ENCODE measurements around the gene TSFM. TPM values are rescaled to one million over a fixed set of nuclear protein-coding genes. Genes with fewer than 3 reads are reported as not detected.

The TSFM gene
- total RNA-seq, 1 donor from 2014 or later = 28.4 TPM

DNA sequence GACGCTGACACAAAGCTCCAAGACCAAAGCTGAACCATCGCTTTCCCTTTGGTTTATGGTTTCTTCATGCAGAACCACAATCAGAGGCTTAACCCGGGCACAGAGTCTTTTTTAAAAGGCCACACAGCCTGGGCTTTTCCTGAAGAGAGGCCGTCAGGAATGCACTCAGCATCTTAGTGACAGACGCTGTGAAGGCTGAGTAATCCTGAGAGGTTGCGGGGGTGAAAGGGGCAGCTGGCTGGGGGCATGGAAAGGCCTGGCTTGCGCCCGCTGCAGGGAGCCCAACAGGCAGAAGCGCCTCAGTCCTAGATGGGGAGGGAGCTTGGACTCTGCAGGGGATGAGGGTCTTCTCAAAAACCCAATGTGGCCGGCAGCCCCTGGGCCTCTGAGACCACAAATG, 50.4 kb downstream of the TSFM start:
- no peak for TF ChIP-seq CTCF (IDR thresholded peaks at IDR 0.05)
- H3K9me3 Mint-ChIP-seq = no peaks in the 10 kb centered on the region
- no peaks in the 10 kb centered on the region for H3K27me3 Mint-ChIP-seq
- H3K27ac Mint-ChIP-seq = peak overlapping the region; percentile 41
- DNase-seq = no peak
- intact Hi-C loops (cut with micrococcal nuclease) = loop anchor here (5.0 kb wide), 1 partner anchor 34 kb away; no protein-coding TSS in a partner anchor
- no peak overlapping the region for H3K4me3 Mint-ChIP-seq
- peaks cover 76% of the 10 kb centered on the region for H3K4me1 Mint-ChIP-seq
- ATAC-seq (ENCODE audit: low read depth) = no peak
- peaks cover 20% of the 10 kb centered on the region for H3K36me3 Mint-ChIP-seq (ENCODE audit: low read depth)
- CTCF ChIA-PET = interaction anchor here (0.6 to 3.3 kb wide), 11 partner anchors 10 to 75 kb away, joined by 3 to 96 read pairs (median 4); partner anchors contain the start of gene AVIL
- POLR2A ChIA-PET = interaction anchor here (3.4 to 8.0 kb wide), 2 partner anchors 11 to 64 kb away, joined by 37 to 91 read pairs; partner anchors contain the start of gene CTDSP2

DNA sequence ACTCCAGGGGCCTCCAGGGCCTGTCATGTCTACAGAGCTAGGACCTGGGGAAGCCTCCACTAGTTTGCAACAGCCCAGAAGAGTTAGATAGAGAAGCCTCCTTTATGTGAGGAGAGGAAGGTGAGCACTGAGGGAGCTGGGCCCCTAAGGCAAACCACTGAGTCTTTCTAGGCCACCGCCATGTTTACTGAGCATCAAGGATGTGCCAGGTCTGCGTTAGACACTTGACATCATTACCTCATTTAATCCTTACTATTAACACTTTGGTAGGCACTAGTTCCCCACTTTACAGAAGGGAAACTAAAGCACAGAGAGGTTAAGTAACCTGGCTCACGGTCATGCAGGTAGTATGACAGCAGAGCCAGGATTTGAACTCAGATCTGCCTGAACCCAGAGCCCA, 51.1 kb downstream of the TSFM start:
- ChIA-PET POLR2A (interaction anchor here (3.4 to 8.0 kb wide), 2 partner anchors 11 to 63 kb away, joined by 37 to 91 read pairs; partner anchors contain the start of gene CTDSP2), CTCF (interaction anchor here (1.8 to 3.3 kb wide), 4 partner anchors 9 to 70 kb away, joined by 6 to 96 read pairs (median 18); partner anchors contain the start of gene AVIL)
- TF ChIP-seq CTCF (IDR thresholded peaks at IDR 0.05) = no peak
- peaks cover 83% of the 10 kb centered on the region for H3K4me1 Mint-ChIP-seq
- ATAC-seq (ENCODE audit: low read depth) (no peak), DNase-seq (no peak)
- intact Hi-C loops (cut with micrococcal nuclease) = loop anchor here (5.0 kb wide), 1 partner anchor 34 kb away; no protein-coding TSS in a partner anchor
- no peaks in the 10 kb centered on the region for H3K27me3 Mint-ChIP-seq
- no peak overlapping the region for H3K4me3 Mint-ChIP-seq
- peaks cover 13% of the 10 kb centered on the region for H3K36me3 Mint-ChIP-seq (ENCODE audit: low read depth)
- peak overlapping the region; percentile 41 for H3K27ac Mint-ChIP-seq
- H3K9me3 Mint-ChIP-seq = no peaks in the 10 kb centered on the region

DNA sequence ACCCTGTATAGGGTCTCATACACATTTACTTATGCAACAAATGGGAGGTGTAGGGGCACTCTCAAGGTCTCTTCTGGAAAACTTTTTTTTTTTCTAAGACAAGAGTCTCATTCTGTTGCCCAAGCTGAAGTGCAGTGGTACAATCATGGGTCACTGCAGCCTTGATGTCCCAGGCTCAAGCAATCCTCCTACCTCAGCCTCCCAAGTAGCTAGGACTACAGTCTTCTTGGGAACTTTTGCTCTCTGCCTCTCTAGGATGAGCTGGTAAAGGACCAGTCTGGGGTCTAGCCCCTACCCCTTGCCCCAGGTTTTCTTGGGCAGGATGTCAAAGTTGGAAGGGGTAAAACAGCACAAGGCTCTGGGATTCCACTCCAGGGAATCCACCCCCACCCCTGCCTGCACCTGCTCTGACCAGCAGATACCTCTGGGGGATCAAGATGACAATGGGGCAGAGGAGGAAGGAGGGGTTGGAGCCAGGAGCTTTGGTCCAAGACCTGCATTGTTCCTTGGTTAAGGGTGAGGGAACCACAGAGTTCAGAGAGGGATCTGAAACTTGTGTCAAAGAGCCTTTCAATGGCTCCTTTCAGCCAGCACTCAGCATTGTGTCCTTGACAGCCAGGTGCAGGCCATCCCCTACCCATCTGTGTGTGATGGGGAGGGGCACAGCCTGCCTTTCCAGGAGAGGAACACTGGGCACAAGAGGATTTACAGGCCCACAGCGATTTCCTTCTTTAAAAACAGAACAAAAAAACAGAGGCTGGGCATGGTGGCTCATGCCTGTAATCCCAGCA, 51.7 kb downstream of the TSFM start:
- TF ChIP-seq CTCF (IDR thresholded peaks at IDR 0.05) = no peak
- no peaks in the 10 kb centered on the region for H3K27me3 Mint-ChIP-seq
- CTCF ChIA-PET = interaction anchor here (3.0 to 4.9 kb wide), 3 partner anchors 62 to 69 kb away, joined by 30 to 96 read pairs (median 35); no protein-coding TSS in a partner anchor
- peaks cover 6% of the 10 kb centered on the region for H3K36me3 Mint-ChIP-seq (ENCODE audit: low read depth)
- H3K9me3 Mint-ChIP-seq = no peaks in the 10 kb centered on the region
- POLR2A ChIA-PET = interaction anchor here (3.0 to 8.0 kb wide), 3 partner anchors 10 to 69 kb away, joined by 14 to 91 read pairs (median 37); partner anchors contain the start of gene CTDSP2
- intact Hi-C loops (cut with micrococcal nuclease) = loop anchor here (5.0 kb wide), 1 partner anchor 33 kb away; no protein-coding TSS in a partner anchor
- no peak for DNase-seq
- no peak for ATAC-seq (ENCODE audit: low read depth)
- peak overlapping the region; percentile 48 for H3K4me3 Mint-ChIP-seq
- H3K27ac Mint-ChIP-seq = peak overlapping the region; percentile 61
- H3K4me1 Mint-ChIP-seq = peaks cover 86% of the 10 kb centered on the region

GRCh38 chr12:57835366-57836288, 53.0 kb downstream of the TSFM start:
- H3K4me3 Mint-ChIP-seq = peak overlapping the region; percentile 64
- H3K36me3 Mint-ChIP-seq (ENCODE audit: low read depth) = no peaks in the 10 kb centered on the region
- no peak for DNase-seq
- ATAC-seq (ENCODE audit: low read depth) = peak; percentile 38
- intact Hi-C loops (cut with micrococcal nuclease) = loop anchor here (1.0 kb wide), 1 partner anchor 64 kb away; no protein-coding TSS in a partner anchor
- H3K9me3 Mint-ChIP-seq = no peaks in the 10 kb centered on the region
- H3K27me3 Mint-ChIP-seq = no peaks in the 10 kb centered on the region
- H3K27ac Mint-ChIP-seq = peak overlapping the region; percentile 84
- peaks cover 93% of the 10 kb centered on the region for H3K4me1 Mint-ChIP-seq
- CTCF ChIA-PET = interaction anchor here (1.2 to 4.9 kb wide), 3 partner anchors 62 to 70 kb away, joined by 3 to 35 read pairs (median 30); no protein-coding TSS in a partner anchor
- TF ChIP-seq CTCF (IDR thresholded peaks at IDR 0.05) = no peak
- POLR2A ChIA-PET = interaction anchor here (0.6 to 8.0 kb wide), 9 partner anchors 11 to 252 kb away, joined by 3 to 91 read pairs (median 4); partner anchors contain the start of genes CDK4, CTDSP2, EEF1AKMT3 and METTL1

All from activated B cell treated with CpG ODN at 0.5 μM for 24 hours (primary cell).